K562 (cell line): ENCODE data around the gene RABGAP1L. TPM values are rescaled to one million over a fixed set of nuclear protein-coding genes. Genes with fewer than 3 reads are reported as not detected.

Experiments
- ATAC-seq: fragments of 200-7000 bp; cut with Tn5 transposase; 3 replicates; pipeline ENCODE4 v1.9.1; 2020; ENCODE audit warnings: moderate library complexity
- BruUV-seq: library from RNA; stranded (reverse); fragments of 400-500 nt; replicated peaks from 2 replicates; lab custom pipeline; 2021; lab: Mats Ljungman, UMichigan
- CTCF ChIA-PET: fragments of 300-600 bp; formaldehyde crosslinking; extraction: SDS; loops from one replicate; lab custom pipeline; 2021; ENCODE audit warnings: low intra/inter-chr PET ratio; lab: Yijun Ruan, JAX
- POLR2A ChIA-PET: fragments of 300-600, 350-650 bp; sonication (Branson Sonifier 250); formaldehyde crosslinking; extraction: SDS; loops from one replicate; lab custom pipeline; 2021; ENCODE audit warnings: antibody characterized with exemption, inconsistent platforms; lab: Yijun Ruan, JAX
- DNase-seq, 4 experiments: peaks; one replicate each; pipeline versions ENCODE4 v3.0.0 to v3.0.0-alpha.2; 2011 to 2018; ENCODE audit warnings: low spot score in 3 of 4, mixed read lengths in 3 of 4; ENCODE audit errors: extremely low read depth in 1 of 4
- FAIRE-seq: peaks from 2 replicates; lab custom pipeline; 2011; peaks lifted over from hg19 to GRCh38; lab: Jason Lieb, UNC
- H2AFZ ChIP-seq: 2 replicates; pipeline ENCODE4 v1.6.0; 2011; ENCODE audit warnings: low read depth, low read length, control low read depth, inconsistent platforms
- H3K27ac ChIP-seq: fragments of 200-600 bp; 3 replicates; pipeline ENCODE4 v1.8.0; 2011; ENCODE audit warnings: low read depth, mild to moderate bottlenecking, control low read depth, inconsistent platforms, low read length, moderate library complexity, mixed read lengths; ENCODE audit errors: extremely low read depth
- H3K27me3 ChIP-seq, 2 experiments: fragments of 300-600 bp in 1 of 2; 2 replicates in 1 of 2; 3 replicates in 1 of 2; pipeline versions ENCODE4 v1.6.0 to v1.8.0; 2011; ENCODE audit warnings: inconsistent platforms in 2 of 2, low read length in 2 of 2, mild to moderate bottlenecking in 1 of 2, mixed read lengths in 1 of 2, moderate library complexity in 1 of 2; ENCODE audit not compliant: control insufficient read depth in 2 of 2, insufficient read depth in 2 of 2
- H3K36me3 ChIP-seq: fragments of 300-600 bp; 3 replicates; pipeline ENCODE4 v1.8.0; 2011; ENCODE audit warnings: mild to moderate bottlenecking, low read length, inconsistent platforms; ENCODE audit not compliant: control insufficient read depth, insufficient read depth
- H3K4me1 ChIP-seq, 2 experiments: fragments of 200-600 bp in 1 of 2; replicated peaks in 1 of 2; 2 replicates in 1 of 2; 3 replicates in 1 of 2; pipeline versions ENCODE4 v1.5.1 to v1.8.0; 2011; ENCODE audit warnings: inconsistent platforms in 2 of 2, low read length in 2 of 2, mild to moderate bottlenecking in 1 of 2, mixed read lengths in 1 of 2, moderate library complexity in 1 of 2; ENCODE audit not compliant: control insufficient read depth in 2 of 2, insufficient read depth in 2 of 2
- H3K4me2 ChIP-seq: 2 replicates; pipeline ENCODE4 v1.6.1; 2011; ENCODE audit warnings: low read length, control low read depth, inconsistent platforms, mixed read lengths; ENCODE audit not compliant: insufficient read depth
- H3K4me3 ChIP-seq: fragments of 200-600 bp; sonication (generic), shearing (Covaris generic); 2 replicates; pipeline ENCODE4 v1.5.1; 2016; ENCODE audit warnings: control low read depth, inconsistent platforms
- H3K79me2 ChIP-seq: fragments of 200-600 bp; 3 replicates; pipeline ENCODE4 v1.8.0; 2011; ENCODE audit warnings: low read length, inconsistent platforms; ENCODE audit not compliant: control insufficient read depth, insufficient read depth
- H3K9ac ChIP-seq, 2 experiments: 2 replicates each; pipeline versions ENCODE4 v1.6.0 to v1.6.1; 2011; ENCODE audit warnings: low read depth in 2 of 2, low read length in 2 of 2, control low read depth in 1 of 2, inconsistent platforms in 1 of 2, mild to moderate bottlenecking in 1 of 2, mixed read lengths in 1 of 2; ENCODE audit not compliant: insufficient read depth in 1 of 2
- H3K9me1 ChIP-seq: one replicate; pipeline ENCODE4 v1.6.0; 2011; ENCODE audit warnings: inconsistent platforms, mild to moderate bottlenecking, low read length, moderate library complexity; ENCODE audit not compliant: control insufficient read depth, insufficient read depth
- H3K9me3 ChIP-seq: replicated peaks from 2 replicates; pipeline ENCODE4 v1.5.1; 2011; ENCODE audit warnings: low read depth, low read length, inconsistent platforms; ENCODE audit not compliant: control insufficient read depth, insufficient read depth
- H4K20me1 ChIP-seq: replicated peaks from 2 replicates; pipeline ENCODE4 v1.6.1; 2011; ENCODE audit warnings: low read length, inconsistent platforms, mixed read lengths; ENCODE audit not compliant: control insufficient read depth, insufficient read depth
- C11orf30 ChIP-seq: fragments of 450-650 bp; IDR thresholded peaks from 2 replicates; pipeline ENCODE4 v1.6.1; 2016; ENCODE audit warnings: low read depth, mild to moderate bottlenecking
- EGR1 ChIP-seq: fragments of 450-650 bp; conservative IDR thresholded peaks from 2 replicates; pipeline ENCODE4 v1.6.1; 2017; ENCODE audit warnings: mild to moderate bottlenecking
- FOSL1 ChIP-seq: fragments of 200-800 bp; sonication (Bioruptor generic); conservative IDR thresholded peaks from 2 replicates; pipeline ENCODE4 v1.6.1; 2016; ENCODE audit warnings: missing genetic modification characterization, missing compliant biosample characterization
- HMG20A ChIP-seq: fragments of 450-650 bp; formaldehyde crosslinking; conservative IDR thresholded peaks from 2 replicates; pipeline ENCODE4 v1.4.0; 2020; ENCODE audit warnings: mild to moderate bottlenecking, mixed read lengths
- MAFF ChIP-seq: IDR thresholded peaks from 2 replicates; pipeline ENCODE4 v1.6.1; 2012; ENCODE audit warnings: low read length, improper control_type of control experiment
- MAFK ChIP-seq: IDR thresholded peaks from 2 replicates; pipeline ENCODE4 v1.6.1; 2011; ENCODE audit warnings: low read length, improper control_type of control experiment
- PBX2 ChIP-seq, 2 experiments: IDR thresholded peaks in 1 of 2; conservative IDR thresholded peaks in 1 of 2; 2 replicates each; pipeline ENCODE4 v1.6.1; 2016; ENCODE audit warnings: low read depth in 2 of 2, mild to moderate bottlenecking in 1 of 2, missing compliant biosample characterization in 1 of 2, missing genetic modification characterization in 1 of 2, moderate library complexity in 1 of 2
- POLR2B ChIP-seq: fragments of 450-650 bp; IDR thresholded peaks from 2 replicates; pipeline ENCODE4 v1.6.1; 2018; ENCODE audit warnings: low read depth; ENCODE audit not compliant: partially characterized antibody
- SIRT6 ChIP-seq: IDR thresholded peaks from one replicate; pipeline ENCODE4 v1.6.1; 2012; ENCODE audit warnings: low read depth, mild to moderate bottlenecking, control low read depth, inconsistent platforms, low read length, moderate library complexity
- TAF1 ChIP-seq: IDR thresholded peaks from 2 replicates; pipeline ENCODE4 v1.6.1; 2011; ENCODE audit warnings: mild to moderate bottlenecking, low read length, moderate library complexity; ENCODE audit not compliant: insufficient read depth, control insufficient read depth, severe bottlenecking; ENCODE audit errors: extremely low read depth
- TAL1 ChIP-seq: fragments of 450-650 bp; IDR thresholded peaks from 2 replicates; pipeline ENCODE4 v1.6.1; 2016; ENCODE audit warnings: mild to moderate bottlenecking
- U2AF2 ChIP-seq: fragments of 200-400 bp; formaldehyde crosslinking; optimal IDR thresholded peaks from 2 replicates; pipeline ENCODE3; 2017; ENCODE audit warnings: low read depth, mild to moderate bottlenecking, low read length
- ZNF316 ChIP-seq: fragments of 450-650 bp; IDR thresholded peaks from 2 replicates; pipeline ENCODE4 v1.6.1; 2016
- ZNF76 ChIP-seq: fragments of 250-450 bp; sonication (Bioruptor Pico); IDR thresholded peaks from 2 replicates; pipeline ENCODE4 v1.4.0; 2020; ENCODE audit warnings: mild to moderate bottlenecking, moderate library complexity, borderline replicate concordance
- WGBS: fragments of 100-300 bp; shearing (Covaris generic); methylation state at CpG from one replicate; pipeline ENCODE4 v1.1.6; 2016; ENCODE audit warnings: low coverage, mixed read lengths; ENCODE audit not compliant: insufficient coverage; ENCODE audit errors: missing lambda C conversion rate; 5-methylcytosine and 5-hydroxymethylcytosine counted together
- in situ Hi-C: fragments of 300-500 bp; cut with MboI; formaldehyde crosslinking; loops from 4 replicates; pipeline ENCODE4 v1.15.0; 2018; ENCODE audit warnings: inconsistent platforms, mixed read lengths
- intact Hi-C: fragments of 100-400 bp; cut with micrococcal nuclease; formaldehyde crosslinking; loops from 2 replicates; pipeline ENCODE4 v1.14.2; 2022
- polyA plus RNA-seq, 8 experiments: library from polyadenylated mRNA; depleted of rRNA in 4 of 8; stranded (reverse) in 5 of 8; unstranded in 3 of 8; fragments of >200 nt; fragmentation: Nextera tagmentation in 2 of 8; fragmentation: Illumina TruSeq in 1 of 8; extraction: Ambion mirVana in 2 of 8; extraction: Trizol in 1 of 8; gene quantifications; 2 replicates each; pipeline versions ENCODE4 v1.2.1 to v1.2.3, GENCODE V29; 2011 to 2014; ENCODE audit warnings: inconsistent platforms in 1 of 8, missing spikeins in 1 of 8
- total RNA-seq, 7 experiments: library from RNA; depleted of rRNA in 6 of 7; stranded (reverse); fragments of >200 nt in 6 of 7; fragmentation: Illumina TruSeq in 2 of 7; extraction: Trizol in 2 of 7; gene quantifications; 2 replicates each; pipeline versions ENCODE4 v1.2.1 to v1.2.3, GENCODE V29; 2011 to 2021; ENCODE audit warnings: low replicate concordance in 1 of 7
- TF ChIP-seq, protein P1 (sequence below): sonication (generic); formaldehyde crosslinking; IDR thresholded peaks from 2 replicates; pipeline ENCODE4 v1.8.0; 2023; ENCODE audit warnings: missing genetic modification reagents, mild to moderate bottlenecking, borderline replicate concordance

The RABGAP1L gene
- total and polyA plus RNA-seq, 9 of the 15 experiments (the other 6 are each of a cell fraction or from before 2014, with no cell fraction given): 16.5 to 44.9 (median 26.7) TPM

DNA sequence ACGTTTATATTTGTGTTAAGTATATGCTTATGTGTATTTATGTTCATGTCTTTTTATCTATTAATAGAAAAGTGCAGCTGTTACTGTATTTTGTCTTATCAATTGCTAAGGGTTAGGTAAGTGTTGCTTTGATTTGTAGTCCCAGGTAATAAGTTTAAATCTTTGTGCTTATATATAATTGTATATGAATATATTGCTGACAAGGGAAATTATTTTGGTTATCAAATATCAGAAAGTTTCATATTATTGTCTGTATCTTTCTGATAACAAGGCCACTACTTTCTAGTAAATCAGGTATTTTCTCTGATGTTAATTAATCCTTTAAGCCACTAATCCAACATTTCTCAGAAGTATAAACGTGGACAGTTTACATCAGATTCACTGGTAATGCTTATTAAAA lies 309.7 kb downstream of the RABGAP1L start:
- Histone ChIP-seq H3K9me1 (no peaks in the 10 kb centered on the region), H3K36me3 (no peaks in the 10 kb centered on the region), H3K4me2 (no peak overlapping the region), H3K9me3 (no peaks in the 10 kb centered on the region), H3K27me3 (no peaks in the 10 kb centered on the region), H3K4me1 (no peaks in the 10 kb centered on the region), H3K9ac (no peak overlapping the region), H3K79me2 (no peaks in the 10 kb centered on the region), H3K4me3 (no peak overlapping the region), H4K20me1 (no peaks in the 10 kb centered on the region; the same call in 1 of the 2 replicates), H3K27ac (no peak overlapping the region), H2AFZ (no peak overlapping the region)
- CTCF ChIA-PET: no interaction called here
- DNase-seq (no peak), ATAC-seq (no peak), FAIRE-seq (no peak)
- WGBS: 0% methylated on average over 2 of the region's 2 CpGs
- no TSS peak for BruUV-seq
- in situ Hi-C loops: no loop called here
- intact Hi-C loops: loop anchor here (5.0 kb wide), 1 partner anchor 207 kb away; no protein-coding TSS in a partner anchor
- POLR2A ChIA-PET: interaction anchor here (1.0 to 1.1 kb wide), 2 partner anchors 11 to 22 kb away, joined by 3 to 4 read pairs; no protein-coding TSS in a partner anchor
- TF ChIP-seq C11orf30: peak; percentile 76
- no peak for TF ChIP-seq PBX2 (CRISPR knock-in tag; IDR thresholded peaks at IDR 0.05; ENCODE audit: low read depth)
- TF ChIP-seq PBX2 (tag; conservative IDR thresholded peaks at IDR 0.05; ENCODE audit: low read depth): no peak
- no peak for TF ChIP-seq ZNF76 (CRISPR knock-in tag)
- TF ChIP-seq FOSL1: no peak
- TF ChIP-seq HMG20A (CRISPR knock-in tag): no peak
- TF ChIP-seq TAF1: no peak
- TF ChIP-seq, protein P1, sequence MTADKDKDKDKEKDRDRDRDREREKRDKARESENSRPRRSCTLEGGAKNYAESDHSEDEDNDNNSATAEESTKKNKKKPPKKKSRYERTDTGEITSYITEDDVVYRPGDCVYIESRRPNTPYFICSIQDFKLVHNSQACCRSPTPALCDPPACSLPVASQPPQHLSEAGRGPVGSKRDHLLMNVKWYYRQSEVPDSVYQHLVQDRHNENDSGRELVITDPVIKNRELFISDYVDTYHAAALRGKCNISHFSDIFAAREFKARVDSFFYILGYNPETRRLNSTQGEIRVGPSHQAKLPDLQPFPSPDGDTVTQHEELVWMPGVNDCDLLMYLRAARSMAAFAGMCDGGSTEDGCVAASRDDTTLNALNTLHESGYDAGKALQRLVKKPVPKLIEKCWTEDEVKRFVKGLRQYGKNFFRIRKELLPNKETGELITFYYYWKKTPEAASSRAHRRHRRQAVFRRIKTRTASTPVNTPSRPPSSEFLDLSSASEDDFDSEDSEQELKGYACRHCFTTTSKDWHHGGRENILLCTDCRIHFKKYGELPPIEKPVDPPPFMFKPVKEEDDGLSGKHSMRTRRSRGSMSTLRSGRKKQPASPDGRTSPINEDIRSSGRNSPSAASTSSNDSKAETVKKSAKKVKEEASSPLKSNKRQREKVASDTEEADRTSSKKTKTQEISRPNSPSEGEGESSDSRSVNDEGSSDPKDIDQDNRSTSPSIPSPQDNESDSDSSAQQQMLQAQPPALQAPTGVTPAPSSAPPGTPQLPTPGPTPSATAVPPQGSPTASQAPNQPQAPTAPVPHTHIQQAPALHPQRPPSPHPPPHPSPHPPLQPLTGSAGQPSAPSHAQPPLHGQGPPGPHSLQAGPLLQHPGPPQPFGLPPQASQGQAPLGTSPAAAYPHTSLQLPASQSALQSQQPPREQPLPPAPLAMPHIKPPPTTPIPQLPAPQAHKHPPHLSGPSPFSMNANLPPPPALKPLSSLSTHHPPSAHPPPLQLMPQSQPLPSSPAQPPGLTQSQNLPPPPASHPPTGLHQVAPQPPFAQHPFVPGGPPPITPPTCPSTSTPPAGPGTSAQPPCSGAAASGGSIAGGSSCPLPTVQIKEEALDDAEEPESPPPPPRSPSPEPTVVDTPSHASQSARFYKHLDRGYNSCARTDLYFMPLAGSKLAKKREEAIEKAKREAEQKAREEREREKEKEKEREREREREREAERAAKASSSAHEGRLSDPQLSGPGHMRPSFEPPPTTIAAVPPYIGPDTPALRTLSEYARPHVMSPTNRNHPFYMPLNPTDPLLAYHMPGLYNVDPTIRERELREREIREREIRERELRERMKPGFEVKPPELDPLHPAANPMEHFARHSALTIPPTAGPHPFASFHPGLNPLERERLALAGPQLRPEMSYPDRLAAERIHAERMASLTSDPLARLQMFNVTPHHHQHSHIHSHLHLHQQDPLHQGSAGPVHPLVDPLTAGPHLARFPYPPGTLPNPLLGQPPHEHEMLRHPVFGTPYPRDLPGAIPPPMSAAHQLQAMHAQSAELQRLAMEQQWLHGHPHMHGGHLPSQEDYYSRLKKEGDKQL (CRISPR knock-in tag): no peak
- no peak for TF ChIP-seq POLR2B
- TF ChIP-seq ZNF316: peak; percentile 91
- TF ChIP-seq U2AF2: no peak
- TF ChIP-seq MAFF: peak; percentile 73
- TF ChIP-seq EGR1: no peak
- TF ChIP-seq SIRT6: no peak
- peak; percentile 74 for TF ChIP-seq MAFK
- TF ChIP-seq TAL1: no peak
